Measurements from ENCODE around the gene ABHD14A.

The ABHD14A gene

GRCh38 chr3:51958603-51959521, 16.0 kb upstream of the ABHD14A start:
- no peak for DNase-seq

DNA sequence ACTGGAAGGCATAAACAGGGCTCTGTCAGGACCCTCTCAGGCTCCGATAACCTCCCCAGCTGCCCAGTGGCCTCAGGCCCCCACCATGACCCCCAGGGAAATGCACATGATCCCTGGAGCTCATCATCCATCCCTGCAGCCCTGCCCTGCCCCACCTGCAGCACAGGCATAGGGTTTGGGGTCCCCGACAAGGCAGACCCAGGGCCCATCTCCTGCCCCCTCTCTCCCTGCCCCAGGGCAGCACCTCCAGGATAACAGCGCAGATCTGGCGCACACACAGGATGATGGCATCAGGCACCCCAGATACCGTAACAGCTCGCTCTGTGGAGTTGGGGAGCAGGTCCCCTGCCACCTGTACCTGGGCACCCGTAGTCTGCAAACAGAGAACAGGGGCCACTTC, 15.2 kb upstream of the ABHD14A start:
- no peak for DNase-seq

- DNase-seq: no peak
Measured at GRCh38 chr3:51960386-51960785, 14.5 kb upstream of the ABHD14A start.

GRCh38 chr3:51961011-51961410, 13.9 kb upstream of the ABHD14A start:
- no peak for DNase-seq

DNA sequence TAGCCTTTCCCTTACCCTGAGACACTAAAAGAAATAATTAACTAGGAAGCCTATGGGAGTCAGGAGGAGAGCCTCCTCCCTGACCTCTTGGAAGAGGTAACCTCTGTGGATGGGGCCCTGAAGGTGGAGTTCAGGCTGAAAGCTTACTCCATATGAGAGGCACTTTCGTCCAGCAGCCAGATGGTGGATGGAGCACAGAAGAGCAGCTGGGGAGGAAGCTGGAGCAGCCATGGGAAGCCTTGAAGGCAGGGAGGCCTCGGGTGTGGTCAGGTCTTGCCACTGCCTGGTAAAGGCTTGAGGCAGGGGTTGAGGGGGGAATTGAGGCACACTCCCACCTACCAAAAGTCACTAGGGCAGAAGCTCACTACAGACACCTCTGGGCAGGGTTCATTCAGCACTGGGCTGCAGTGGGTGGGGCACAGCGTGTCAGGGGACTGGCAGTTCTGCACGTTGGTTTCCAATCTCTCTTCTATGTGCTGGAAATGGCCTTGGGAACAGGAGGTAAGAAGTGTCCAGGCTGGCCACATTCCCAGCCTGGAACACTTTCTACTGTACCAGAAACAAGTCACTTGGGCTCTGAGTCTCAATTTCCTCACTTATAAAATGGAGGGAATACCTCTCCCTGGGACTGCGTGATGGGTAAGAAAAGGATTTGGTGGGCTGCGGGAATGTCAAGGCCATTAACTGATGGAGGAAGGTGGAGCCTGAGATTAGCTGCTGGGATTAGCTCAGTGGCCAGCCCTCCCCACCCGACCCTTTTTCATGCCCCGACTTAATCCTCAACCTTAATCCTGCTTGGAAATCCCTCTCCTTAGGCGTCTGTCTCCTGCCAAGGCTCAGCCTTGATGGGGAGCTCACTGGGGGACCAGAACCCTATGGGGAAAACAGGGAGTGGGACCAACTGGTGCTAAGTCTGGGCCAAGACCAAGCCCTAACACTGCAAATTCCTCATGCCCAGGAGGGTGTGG, 13.0 kb upstream of the ABHD14A start:
- DNase-seq: no peak

- DNase-seq: no peak
Measured at GRCh38 chr3:51962854-51963530, 11.9 kb upstream of the ABHD14A start.

GRCh38 chr3:51963951-51964451, 10.9 kb upstream of the ABHD14A start:
- DNase-seq: no peak

GRCh38 chr3:51964521-51964920, 10.3 kb upstream of the ABHD14A start:
- DNase-seq: no peak

DNA sequence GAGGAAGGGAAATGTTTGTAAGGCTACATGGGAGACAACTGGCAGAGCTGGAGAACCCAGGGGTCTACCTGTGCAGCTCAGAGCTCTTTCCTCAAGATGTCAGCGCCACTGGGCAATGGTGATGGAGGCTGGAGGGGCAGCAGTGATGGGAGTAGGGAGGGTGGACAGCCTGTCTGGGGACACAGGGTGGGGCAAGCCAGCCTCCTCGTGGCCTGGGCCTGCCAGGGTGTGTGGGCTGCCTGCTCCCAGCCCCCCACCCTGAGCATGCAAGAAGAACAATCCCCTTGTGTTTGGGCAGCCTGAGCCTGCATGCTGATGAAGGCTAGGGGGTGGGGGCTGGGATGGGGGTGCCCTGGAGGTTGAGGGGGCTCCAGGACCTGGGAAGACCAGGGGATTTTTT, 8.8 kb upstream of the ABHD14A start:
- DNase-seq: no peak

DNA sequence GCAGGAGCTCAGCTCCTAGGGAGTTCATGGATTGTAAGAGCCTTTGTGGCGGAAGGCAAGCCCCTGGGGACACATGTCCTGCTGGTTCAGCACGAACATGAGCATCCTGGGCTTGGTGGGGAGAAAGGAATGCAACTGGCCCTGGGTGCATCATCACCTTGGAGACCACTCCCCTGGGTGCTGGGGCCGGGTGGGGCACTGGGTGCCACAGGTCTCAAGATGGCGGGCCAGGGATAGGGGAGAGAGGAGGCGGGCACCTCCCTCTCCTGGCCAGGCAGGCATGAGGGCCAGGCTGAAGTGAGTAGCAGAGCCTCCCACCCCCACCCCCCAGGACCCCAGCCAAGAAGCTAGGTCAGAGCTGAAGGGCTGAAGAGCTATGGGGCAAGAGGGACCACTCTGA, 8.4 kb upstream of the ABHD14A start:
- DNase-seq: no peak

DNA sequence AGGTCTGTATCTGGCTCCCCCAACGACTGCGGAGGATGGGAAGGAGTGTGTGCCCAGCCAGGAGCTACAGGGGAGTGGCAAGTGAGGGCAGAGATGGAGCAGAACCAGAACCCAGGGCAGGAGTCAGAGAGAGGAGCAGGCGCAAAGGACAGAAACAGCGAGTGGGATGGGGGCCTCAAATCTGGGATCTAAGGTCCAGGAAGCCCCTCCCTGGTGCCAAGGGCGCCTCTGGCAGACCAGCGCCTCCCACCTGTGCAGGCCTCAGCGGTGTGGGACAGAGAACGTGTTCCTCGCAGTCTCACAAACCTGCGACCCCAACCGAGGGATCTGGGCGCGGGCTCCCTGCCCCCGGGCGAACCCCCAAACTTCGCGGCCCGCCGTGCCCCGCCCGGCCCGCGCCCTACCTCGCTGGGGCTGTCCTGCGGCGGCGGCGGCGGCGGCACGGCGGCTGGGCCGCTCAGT, 7.9 kb upstream of the ABHD14A start:
- no peak for DNase-seq

- DNase-seq: peak; percentile 39
Measured at GRCh38 chr3:51967384-51968169, 7.3 kb upstream of the ABHD14A start, which contains the start of gene PCBP4. Gene PCBP4 (minus strand): TSS chr3:51967454. CDS start chr3:51961240, 6,214 bp downstream.

DNA sequence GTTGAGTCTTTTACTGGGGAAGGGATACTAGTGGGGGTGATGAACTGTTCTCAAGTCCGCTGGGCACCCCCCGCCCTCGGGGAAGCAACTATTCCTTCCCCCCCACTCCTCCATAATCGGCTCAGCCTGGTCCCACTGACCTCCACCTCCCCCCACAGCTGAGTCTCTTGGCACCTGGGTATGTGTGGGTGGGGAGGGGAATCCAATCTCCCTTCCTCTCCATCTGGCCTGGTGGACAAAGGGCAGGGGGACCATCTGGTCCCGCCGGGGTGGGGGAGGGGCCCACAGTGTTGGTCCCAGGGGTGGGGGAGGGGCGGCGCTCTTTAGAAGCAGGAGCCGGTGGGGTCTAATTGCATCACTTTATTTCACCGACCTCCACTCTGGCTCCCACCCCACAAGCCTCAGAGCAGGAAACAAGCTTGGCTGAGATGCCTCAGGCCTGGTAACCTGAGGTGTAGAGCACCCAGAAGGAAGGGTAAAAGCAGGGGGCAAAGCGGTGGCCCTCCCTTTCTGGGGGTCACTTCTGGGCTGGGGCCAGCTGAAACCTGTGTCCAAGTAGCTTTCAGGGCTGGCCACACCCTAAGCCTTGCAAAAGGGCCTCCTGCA, 6.6 kb upstream of the ABHD14A start:
- no peak for DNase-seq

GRCh38 chr3:51968883-51969678, 5.8 kb upstream of the ABHD14A start:
- DNase-seq: no peak

GRCh38 chr3:51969841-51970240, 5.0 kb upstream of the ABHD14A start:
- DNase-seq: no peak

GRCh38 chr3:51970606-51971300, 4.1 kb upstream of the ABHD14A start:
- no peak for DNase-seq

- no peak for DNase-seq
Measured at GRCh38 chr3:51971350-51971749, 3.5 kb upstream of the ABHD14A start.

GRCh38 chr3:51974277-51974962, 444 bp upstream of the ABHD14A start:
- no peak for DNase-seq
